ENCODE measurements around the gene DOK4. TPM values are rescaled to one million over a fixed set of nuclear protein-coding genes. Genes with fewer than 3 reads are reported as not detected.

Gene DOK4
- total and polyA plus RNA-seq, 8 donors: 11.2 to 55.9 (median 31.1) TPM

- Histone ChIP-seq H3K9me3 (no peaks in the 10 kb centered on the region), H3K36me3 (peaks cover 1 to 12% (median 3%) of the 10 kb centered on the region in 4 donors), H3K27ac (peak overlapping the region; percentile 83 to 89 (median 84)), H3K4me3 (peak overlapping the region; percentile 39 to 61 (median 42)), H3K4me1 (peaks cover 54 to 83% (median 77%) of the 10 kb centered on the region in 4 donors), H3K27me3 (no peaks in the 10 kb centered on the region)
- 25 to 37% (median 25%) methylated on average over 9 to 15 of the region's 15 CpGs for WGBS, 5 donors
- TF ChIP-seq CTCF (IDR thresholded peaks at IDR 0.05): no peak
- TF ChIP-seq POLR2AphosphoS5 (IDR thresholded peaks at IDR 0.05): peak; percentile 7 to 67 (median 49)
- intact Hi-C loops (cut with DNase I; ENCODE audit: low total_unique reads): no loop called here
- DNase-seq: peak; percentile 91 to 92
These were observed 6.1 kb downstream of the DOK4 start for GRCh38 chr16:57479976-57480753.

- peak; percentile 66 to 86 for DNase-seq
- intact Hi-C loops (cut with DNase I; ENCODE audit: low total_unique reads): no loop called here
These were observed 6.9 kb downstream of the DOK4 start for GRCh38 chr16:57479205-57479975.

GRCh38 chr16:57478396-57479204 is 7.7 kb downstream of the DOK4 start:
- DNase-seq: no peak
- 31 to 35% (median 32%) methylated on average over 11 to 15 of the region's 15 CpGs for WGBS, 5 donors
- Histone ChIP-seq H3K27me3 (no peaks in the 10 kb centered on the region), H3K4me1 (peaks cover 40 to 68% (median 62%) of the 10 kb centered on the region in 4 donors), H3K36me3 (peaks cover 15 to 27% (median 19%) of the 10 kb centered on the region in 4 donors), H3K9me3 (no peaks in the 10 kb centered on the region), H3K4me3 (peak overlapping the region; percentile 39 to 61 (median 42)), H3K27ac (peak overlapping the region in 4 of 5 donors; percentile 83 to 89 (median 86))
- TF ChIP-seq POLR2AphosphoS5 (IDR thresholded peaks at IDR 0.05): no peak
- no peak for TF ChIP-seq EP300 (IDR thresholded peaks at IDR 0.05)
- no peak for TF ChIP-seq CTCF (IDR thresholded peaks at IDR 0.05)
- no peak for TF ChIP-seq POLR2A (IDR thresholded peaks at IDR 0.05)
- intact Hi-C loops (cut with DNase I; ENCODE audit: low total_unique reads): no loop called here

More at GRCh38 chr16:57479205-57479975, 6.9 kb downstream of the DOK4 start:
- no peak for TF ChIP-seq POLR2AphosphoS5 (IDR thresholded peaks at IDR 0.05)
- no peak for TF ChIP-seq EP300 (IDR thresholded peaks at IDR 0.05)
- no peak for TF ChIP-seq POLR2A (IDR thresholded peaks at IDR 0.05)
- TF ChIP-seq CTCF (IDR thresholded peaks at IDR 0.05): no peak
- Histone ChIP-seq H3K27ac (peak overlapping the region; percentile 83 to 89 (median 84)), H3K4me1 (peaks cover 46 to 75% (median 70%) of the 10 kb centered on the region in 4 donors), H3K36me3 (peaks cover 9 to 19% (median 11%) of the 10 kb centered on the region in 4 donors), H3K27me3 (no peaks in the 10 kb centered on the region), H3K9me3 (no peaks in the 10 kb centered on the region), H3K4me3 (peak overlapping the region; percentile 39 to 61 (median 42))
- 10 to 15% (median 10%) methylated on average over 32 to 36 of the region's 36 CpGs for WGBS, 5 donors
